GM23338 (cell line): ENCODE results near the gene DOCK11. TPM values are rescaled to one million over a fixed set of nuclear protein-coding genes. Genes with fewer than 3 reads are reported as not detected.

Experiments
- ATAC-seq: fragments of 200-7000 bp; cut with Tn5 transposase; 3 replicates; pipeline ENCODE4 v1.9.1; 2020
- DNase-seq: peaks from one replicate; pipeline ENCODE4 v3.0.0-alpha.2; 2015; ENCODE audit warnings: low spot score
- H2AFZ ChIP-seq: fragments of 200-600 bp; sonication (generic); 2 replicates; pipeline ENCODE4 v1.8.0; 2016; ENCODE audit warnings: antibody characterized with exemption, mild to moderate bottlenecking, moderate library complexity
- H3F3A ChIP-seq: fragments of 200-600 bp; sonication (generic); replicated peaks from 2 replicates; pipeline ENCODE4 v1.8.0; 2017; ENCODE audit warnings: antibody characterized with exemption, mixed run types, low read depth
- H3K27ac ChIP-seq: fragments of 200-600 bp; sonication (generic); 2 replicates; pipeline ENCODE4 v1.6.1; 2016; ENCODE audit warnings: low read depth
- H3K27me3 ChIP-seq: fragments of 200-600 bp; sonication (generic); 2 replicates; pipeline ENCODE4 v1.8.0; 2016; ENCODE audit warnings: mild to moderate bottlenecking, mixed run types, moderate library complexity; ENCODE audit not compliant: insufficient read depth
- H3K36me3 ChIP-seq: fragments of 200-600 bp; sonication (generic); 2 replicates; pipeline ENCODE4 v1.8.0; 2016; ENCODE audit warnings: mild to moderate bottlenecking; ENCODE audit not compliant: insufficient read depth
- H3K4me1 ChIP-seq: fragments of 200-600 bp; sonication (generic); 2 replicates; pipeline ENCODE4 v1.8.0; 2016; ENCODE audit warnings: mild to moderate bottlenecking, moderate library complexity; ENCODE audit not compliant: insufficient read depth
- H3K4me2 ChIP-seq: fragments of 200-600 bp; sonication (generic); 2 replicates; pipeline ENCODE4 v1.7.1; 2017; ENCODE audit warnings: mixed run types
- H3K4me3 ChIP-seq: fragments of 200-600 bp; sonication (generic); 2 replicates; pipeline ENCODE4 v1.6.1; 2016; ENCODE audit warnings: mixed run types
- H3K79me2 ChIP-seq: fragments of 200-600 bp; sonication (generic); replicated peaks from 2 replicates; pipeline ENCODE4 v1.8.0; 2017; ENCODE audit warnings: mild to moderate bottlenecking; ENCODE audit not compliant: insufficient read depth
- H3K9me2 ChIP-seq: fragments of 200-600 bp; sonication (generic); 2 replicates; pipeline ENCODE4 v1.8.0; 2017; ENCODE audit not compliant: insufficient read depth
- H4K20me1 ChIP-seq: fragments of 200-600 bp; sonication (generic); replicated peaks from 2 replicates; pipeline ENCODE4 v1.8.0; 2017; ENCODE audit warnings: mild to moderate bottlenecking; ENCODE audit not compliant: insufficient read depth
- H3K27ac Mint-ChIP-seq: 2 replicates; pipeline ENCODE4 v1.8.0; 2020; ENCODE audit warnings: inconsistent platforms, mild to moderate bottlenecking, moderate library complexity, mixed read lengths
- H3K27me3 Mint-ChIP-seq: 3 replicates; pipeline ENCODE4 v1.8.0; 2022; ENCODE audit warnings: low read depth, mild to moderate bottlenecking, moderate library complexity, mixed read lengths, inconsistent platforms; ENCODE audit not compliant: insufficient read depth, poor library complexity
- H3K36me3 Mint-ChIP-seq: 3 replicates; pipeline ENCODE4 v1.8.0; 2021; ENCODE audit warnings: low read depth, mild to moderate bottlenecking, inconsistent platforms, moderate library complexity, mixed read lengths
- H3K4me1 Mint-ChIP-seq: 3 replicates; pipeline ENCODE4 v1.8.0; 2020; ENCODE audit warnings: mild to moderate bottlenecking, inconsistent platforms, mixed read lengths
- H3K4me3 Mint-ChIP-seq: 3 replicates; pipeline ENCODE4 v1.8.0; 2021; ENCODE audit warnings: moderate library complexity, mild to moderate bottlenecking, inconsistent platforms, mixed read lengths
- H3K9me3 Mint-ChIP-seq: 3 replicates; pipeline ENCODE4 v1.8.0; 2020; ENCODE audit warnings: moderate library complexity, mild to moderate bottlenecking, inconsistent platforms, mixed read lengths
- CREB1 ChIP-seq: fragments of 250-450 bp; sonication (Bioruptor Pico); IDR thresholded peaks from 2 replicates; pipeline ENCODE4 v1.5.0; 2020; ENCODE audit warnings: low read depth, mild to moderate bottlenecking, moderate library complexity
- CTCF ChIP-seq, 2 experiments: fragments of 200-600 bp in 1 of 2; sonication (generic) in 1 of 2; conservative IDR thresholded peaks; 2 replicates each; pipeline versions ENCODE4 v1.5.1 to v1.6.1; 2016 to 2017; ENCODE audit warnings: antibody characterized with exemption in 2 of 2, low read depth in 2 of 2, mild to moderate bottlenecking in 2 of 2, moderate library complexity in 1 of 2
- ETS1 ChIP-seq: IDR thresholded peaks from 2 replicates; pipeline ENCODE4 v1.6.1; 2016; ENCODE audit warnings: antibody characterized with exemption
- EZH2 ChIP-seq: fragments of 200-600 bp; sonication (generic); IDR thresholded peaks from one replicate; pipeline ENCODE4 v1.8.0; 2017; ENCODE audit warnings: antibody characterized with exemption, mild to moderate bottlenecking, low read depth; ENCODE audit not compliant: unreplicated experiment
- EZH2phosphoT487 ChIP-seq: fragments of 200-600 bp; sonication (generic); IDR thresholded peaks from one replicate; pipeline ENCODE4 v1.8.1; 2018; ENCODE audit warnings: antibody characterized with exemption; ENCODE audit not compliant: unreplicated experiment
- JUNB ChIP-seq: IDR thresholded peaks from one replicate; pipeline ENCODE4 v1.6.1; 2016; ENCODE audit warnings: antibody characterized with exemption; ENCODE audit not compliant: unreplicated experiment
- NANOG ChIP-seq: IDR thresholded peaks from 2 replicates; pipeline ENCODE4 v1.6.1; 2016; ENCODE audit warnings: antibody characterized with exemption, borderline replicate concordance
- POLR2AphosphoS5 ChIP-seq: IDR thresholded peaks from 2 replicates; pipeline ENCODE4 v1.6.1; 2016; ENCODE audit warnings: antibody characterized with exemption, low read depth
- REST ChIP-seq: IDR thresholded peaks from one replicate; pipeline ENCODE4 v1.6.1; 2018; ENCODE audit warnings: antibody characterized with exemption; ENCODE audit not compliant: unreplicated experiment
- STAT1 ChIP-seq: IDR thresholded peaks from one replicate; pipeline ENCODE4 v1.6.1; 2016; ENCODE audit warnings: antibody characterized with exemption; ENCODE audit not compliant: unreplicated experiment
- ZNF114 ChIP-seq: fragments of 250-450 bp; sonication (Bioruptor Pico); IDR thresholded peaks from 2 replicates; pipeline ENCODE4 v1.5.0; 2020; ENCODE audit warnings: mild to moderate bottlenecking, moderate library complexity
- ZNF462 ChIP-seq: fragments of 250-450 bp; sonication (Bioruptor Pico); IDR thresholded peaks from 2 replicates; pipeline ENCODE4 v1.5.0; 2020; ENCODE audit warnings: mild to moderate bottlenecking, moderate library complexity
- polyA plus RNA-seq: library from polyadenylated mRNA; unstranded; fragments of >200 nt; fragmentation: Nextera tagmentation; extraction: Ambion mirVana; gene quantifications from 2 replicates; pipeline ENCODE4 v1.2.1, GENCODE V29; 2016
- total RNA-seq: library from RNA; depleted of rRNA; stranded (reverse); fragments of >200 nt; shearing (Covaris generic); gene quantifications from 2 replicates; pipeline ENCODE4 v1.2.3, GENCODE V29; 2014

The DOCK11 gene
- total and polyA plus RNA-seq, 2 experiments from 2014 or later: 6.0 to 12.3 TPM

- DNase-seq (no peak), ATAC-seq (no peak)
- H3K27me3 ChIP-seq: no peaks in the 10 kb centered on the region
Observed at GRCh38 chrX:118455013-118455412, 40.6 kb upstream of the DOCK11 start.

More at GRCh38 chrX:118455013-118455412, 40.6 kb upstream of the DOCK11 start:
- Histone ChIP-seq H3F3A (no peaks in the 10 kb centered on the region), H3K27ac (no peak overlapping the region), H3K4me2 (no peak overlapping the region), H2AFZ (no peak overlapping the region), H3K9me2 (no peaks in the 10 kb centered on the region), H3K79me2 (no peaks in the 10 kb centered on the region), H4K20me1 (no peaks in the 10 kb centered on the region), H3K4me3 (no peak overlapping the region), H3K4me1 (no peaks in the 10 kb centered on the region), H3K36me3 (no peaks in the 10 kb centered on the region)
- H3K27me3 Mint-ChIP-seq: peaks cover 2% of the 10 kb centered on the region
- H3K4me1 Mint-ChIP-seq: no peaks in the 10 kb centered on the region; the same call in 2 of the 3 replicates
- TF ChIP-seq JUNB (no peak), ZNF114 (CRISPR knock-in tag) (no peak), EZH2phosphoT487 (no peak), CTCF (conservative IDR thresholded peaks at IDR 0.05; ENCODE audit: low read depth in 2 of 2) (no peak), STAT1 (no peak), REST (no peak), POLR2AphosphoS5 (no peak), NANOG (no peak), CREB1 (CRISPR knock-in tag) (no peak), ETS1 (no peak), EZH2 (no peak), ZNF462 (CRISPR knock-in tag) (no peak)
- no peak overlapping the region for H3K4me3 Mint-ChIP-seq
- H3K27ac Mint-ChIP-seq: no peak overlapping the region
- H3K9me3 Mint-ChIP-seq: no peaks in the 10 kb centered on the region
- H3K36me3 Mint-ChIP-seq: peaks cover 11% of the 10 kb centered on the region; the same call in 2 of the 3 replicates
